GM23338 (cell line): Measurements from ENCODE around the gene PRSS57. TPM values are rescaled to one million over a fixed set of nuclear protein-coding genes. Genes with fewer than 3 reads are reported as not detected.

Source experiments
- ATAC-seq: fragments of 200-7000 bp; cut with Tn5 transposase; 3 replicates; pipeline ENCODE4 v1.9.1; 2020
- DNase-seq: peaks from one replicate; pipeline ENCODE4 v3.0.0-alpha.2; 2015; ENCODE audit warnings: low spot score
- H2AFZ ChIP-seq: fragments of 200-600 bp; sonication (generic); 2 replicates; pipeline ENCODE4 v1.8.0; 2016; ENCODE audit warnings: antibody characterized with exemption, mild to moderate bottlenecking, moderate library complexity
- H3F3A ChIP-seq: fragments of 200-600 bp; sonication (generic); replicated peaks from 2 replicates; pipeline ENCODE4 v1.8.0; 2017; ENCODE audit warnings: antibody characterized with exemption, mixed run types, low read depth
- H3K27ac ChIP-seq: fragments of 200-600 bp; sonication (generic); 2 replicates; pipeline ENCODE4 v1.6.1; 2016; ENCODE audit warnings: low read depth
- H3K27me3 ChIP-seq: fragments of 200-600 bp; sonication (generic); 2 replicates; pipeline ENCODE4 v1.8.0; 2016; ENCODE audit warnings: mild to moderate bottlenecking, mixed run types, moderate library complexity; ENCODE audit not compliant: insufficient read depth
- H3K36me3 ChIP-seq: fragments of 200-600 bp; sonication (generic); 2 replicates; pipeline ENCODE4 v1.8.0; 2016; ENCODE audit warnings: mild to moderate bottlenecking; ENCODE audit not compliant: insufficient read depth
- H3K4me1 ChIP-seq: fragments of 200-600 bp; sonication (generic); 2 replicates; pipeline ENCODE4 v1.8.0; 2016; ENCODE audit warnings: mild to moderate bottlenecking, moderate library complexity; ENCODE audit not compliant: insufficient read depth
- H3K4me2 ChIP-seq: fragments of 200-600 bp; sonication (generic); 2 replicates; pipeline ENCODE4 v1.7.1; 2017; ENCODE audit warnings: mixed run types
- H3K4me3 ChIP-seq: fragments of 200-600 bp; sonication (generic); 2 replicates; pipeline ENCODE4 v1.6.1; 2016; ENCODE audit warnings: mixed run types
- H3K79me2 ChIP-seq: fragments of 200-600 bp; sonication (generic); replicated peaks from 2 replicates; pipeline ENCODE4 v1.8.0; 2017; ENCODE audit warnings: mild to moderate bottlenecking; ENCODE audit not compliant: insufficient read depth
- H3K9me2 ChIP-seq: fragments of 200-600 bp; sonication (generic); 2 replicates; pipeline ENCODE4 v1.8.0; 2017; ENCODE audit not compliant: insufficient read depth
- H4K20me1 ChIP-seq: fragments of 200-600 bp; sonication (generic); replicated peaks from 2 replicates; pipeline ENCODE4 v1.8.0; 2017; ENCODE audit warnings: mild to moderate bottlenecking; ENCODE audit not compliant: insufficient read depth
- H3K27ac Mint-ChIP-seq: 2 replicates; pipeline ENCODE4 v1.8.0; 2020; ENCODE audit warnings: inconsistent platforms, mild to moderate bottlenecking, moderate library complexity, mixed read lengths
- H3K27me3 Mint-ChIP-seq: 3 replicates; pipeline ENCODE4 v1.8.0; 2022; ENCODE audit warnings: low read depth, mild to moderate bottlenecking, moderate library complexity, mixed read lengths, inconsistent platforms; ENCODE audit not compliant: insufficient read depth, poor library complexity
- H3K36me3 Mint-ChIP-seq: 3 replicates; pipeline ENCODE4 v1.8.0; 2021; ENCODE audit warnings: low read depth, mild to moderate bottlenecking, inconsistent platforms, moderate library complexity, mixed read lengths
- H3K4me1 Mint-ChIP-seq: 3 replicates; pipeline ENCODE4 v1.8.0; 2020; ENCODE audit warnings: mild to moderate bottlenecking, inconsistent platforms, mixed read lengths
- H3K4me3 Mint-ChIP-seq: 3 replicates; pipeline ENCODE4 v1.8.0; 2021; ENCODE audit warnings: moderate library complexity, mild to moderate bottlenecking, inconsistent platforms, mixed read lengths
- H3K9me3 Mint-ChIP-seq: 3 replicates; pipeline ENCODE4 v1.8.0; 2020; ENCODE audit warnings: moderate library complexity, mild to moderate bottlenecking, inconsistent platforms, mixed read lengths
- CREB1 ChIP-seq: fragments of 250-450 bp; sonication (Bioruptor Pico); IDR thresholded peaks from 2 replicates; pipeline ENCODE4 v1.5.0; 2020; ENCODE audit warnings: low read depth, mild to moderate bottlenecking, moderate library complexity
- EZH2 ChIP-seq: fragments of 200-600 bp; sonication (generic); IDR thresholded peaks from one replicate; pipeline ENCODE4 v1.8.0; 2017; ENCODE audit warnings: antibody characterized with exemption, mild to moderate bottlenecking, low read depth; ENCODE audit not compliant: unreplicated experiment
- JUNB ChIP-seq: IDR thresholded peaks from one replicate; pipeline ENCODE4 v1.6.1; 2016; ENCODE audit warnings: antibody characterized with exemption; ENCODE audit not compliant: unreplicated experiment
- NANOG ChIP-seq: IDR thresholded peaks from 2 replicates; pipeline ENCODE4 v1.6.1; 2016; ENCODE audit warnings: antibody characterized with exemption, borderline replicate concordance
- POLR2AphosphoS5 ChIP-seq: IDR thresholded peaks from 2 replicates; pipeline ENCODE4 v1.6.1; 2016; ENCODE audit warnings: antibody characterized with exemption, low read depth
- STAT1 ChIP-seq: IDR thresholded peaks from one replicate; pipeline ENCODE4 v1.6.1; 2016; ENCODE audit warnings: antibody characterized with exemption; ENCODE audit not compliant: unreplicated experiment
- ZNF114 ChIP-seq: fragments of 250-450 bp; sonication (Bioruptor Pico); IDR thresholded peaks from 2 replicates; pipeline ENCODE4 v1.5.0; 2020; ENCODE audit warnings: mild to moderate bottlenecking, moderate library complexity
- polyA plus RNA-seq: library from polyadenylated mRNA; unstranded; fragments of >200 nt; fragmentation: Nextera tagmentation; extraction: Ambion mirVana; gene quantifications from 2 replicates; pipeline ENCODE4 v1.2.1, GENCODE V29; 2016
- total RNA-seq: library from RNA; depleted of rRNA; stranded (reverse); fragments of >200 nt; shearing (Covaris generic); gene quantifications from 2 replicates; pipeline ENCODE4 v1.2.3, GENCODE V29; 2014
- TF ChIP-seq, protein P1 (sequence below): IDR thresholded peaks from 2 replicates; pipeline ENCODE4 v1.6.1; 2016; ENCODE audit warnings: antibody characterized with exemption
- TF ChIP-seq, protein P2 (sequence below): IDR thresholded peaks from one replicate; pipeline ENCODE4 v1.6.1; 2018; ENCODE audit warnings: antibody characterized with exemption; ENCODE audit not compliant: unreplicated experiment

The PRSS57 gene
- total and polyA plus RNA-seq, 2 experiments from 2014 or later = 0.34 TPM; not detected in 1

DNA sequence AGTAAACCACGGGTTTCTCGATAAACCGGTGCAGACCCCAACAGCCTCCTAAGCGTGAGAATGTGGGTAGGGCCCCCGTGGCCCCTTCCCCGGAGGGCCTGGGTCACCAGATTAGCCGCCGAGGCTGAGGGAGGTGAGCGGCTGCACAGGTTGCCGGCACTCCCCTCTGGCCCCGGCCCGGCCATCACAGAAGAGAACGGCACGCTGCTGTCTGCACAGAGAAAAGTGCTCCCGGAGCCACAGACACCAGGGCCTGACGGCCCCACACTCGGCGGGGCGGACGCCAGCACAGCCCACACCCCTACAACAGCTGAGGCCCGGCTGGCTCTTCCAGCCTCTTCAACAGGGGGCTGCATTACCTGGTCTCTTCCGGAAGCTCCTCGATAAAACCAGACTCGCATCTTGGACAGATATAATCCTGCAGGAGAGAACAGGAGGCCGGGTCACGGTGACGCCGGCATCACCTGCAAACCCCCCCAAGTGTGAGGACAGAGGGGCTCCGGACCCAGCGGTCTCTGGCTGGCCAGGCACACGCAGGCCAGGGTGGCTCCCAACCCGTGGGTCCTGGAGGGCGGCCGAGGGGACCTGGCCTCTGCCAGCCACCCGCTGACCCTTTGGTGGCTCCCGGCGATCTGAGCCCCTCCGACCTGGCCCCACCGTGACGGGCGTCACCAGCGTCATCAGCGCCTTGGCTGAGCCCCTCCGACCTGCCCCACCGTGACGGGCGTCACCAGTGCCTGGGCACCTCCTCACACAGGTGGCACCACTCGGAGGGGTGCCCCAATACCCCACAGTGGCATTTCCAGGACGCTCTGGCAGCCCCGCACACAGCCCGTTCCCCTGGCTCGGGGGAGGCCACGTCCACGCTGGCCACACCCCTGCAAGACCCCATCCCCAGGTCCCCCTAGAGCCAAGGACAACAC lies 42.5 kb downstream of the PRSS57 start:
- peaks cover 25% of the 10 kb centered on the region for H3K36me3 Mint-ChIP-seq
- Histone ChIP-seq H3K79me2 (peaks cover 56% of the 10 kb centered on the region), H4K20me1 (peaks cover 20% of the 10 kb centered on the region), H3F3A (peaks cover 3% of the 10 kb centered on the region; the same call in 1 of the 2 replicates), H3K4me1 (no peaks in the 10 kb centered on the region), H3K27me3 (no peaks in the 10 kb centered on the region), H3K4me3 (no peak overlapping the region), H2AFZ (no peak overlapping the region), H3K27ac (no peak overlapping the region), H3K4me2 (no peak overlapping the region), H3K36me3 (no peaks in the 10 kb centered on the region), H3K9me2 (no peaks in the 10 kb centered on the region)
- H3K4me3 Mint-ChIP-seq = no peak overlapping the region
- peaks cover 8% of the 10 kb centered on the region for H3K27me3 Mint-ChIP-seq
- no peak overlapping the region for H3K27ac Mint-ChIP-seq
- H3K9me3 Mint-ChIP-seq = no peaks in the 10 kb centered on the region
- no peak for DNase-seq
- H3K4me1 Mint-ChIP-seq = no peaks in the 10 kb centered on the region; the same call in 2 of the 3 replicates
- ATAC-seq = no peak
- TF ChIP-seq JUNB = no peak

DNA sequence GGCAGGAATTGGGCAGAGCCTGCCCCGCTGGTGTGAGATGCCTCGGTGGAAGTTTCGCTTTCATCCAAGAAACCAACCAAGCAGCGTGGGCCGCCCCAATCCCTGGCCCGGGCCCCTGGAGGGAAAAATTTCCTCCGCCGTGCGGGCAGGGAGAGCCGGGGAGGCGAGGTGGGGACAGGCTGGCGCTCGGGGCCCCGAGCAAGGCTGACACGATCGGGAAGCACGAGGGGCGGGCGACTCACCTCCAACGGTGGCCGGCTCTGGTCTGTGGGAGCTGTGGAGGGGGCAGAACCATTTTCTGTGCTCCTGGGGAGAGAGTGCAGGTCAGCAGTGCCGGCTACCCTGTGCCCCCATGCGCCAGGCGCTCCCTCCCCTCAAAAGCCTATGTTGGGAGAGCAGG lies 43.3 kb downstream of the PRSS57 start:
- H3F3A ChIP-seq = peaks cover 3% of the 10 kb centered on the region; the same call in 1 of the 2 replicates
- 0 out of 2 replicates have a peak overlapping the region, but pooled peaks have one; percentile 32 for H3K27ac ChIP-seq
- Mint-ChIP-seq H3K27me3 (peaks cover 8% of the 10 kb centered on the region), H3K27ac (no peak overlapping the region), H3K36me3 (peaks cover 28% of the 10 kb centered on the region), H3K4me3 (no peak overlapping the region), H3K4me1 (no peaks in the 10 kb centered on the region; the same call in 2 of the 3 replicates), H3K9me3 (no peaks in the 10 kb centered on the region)
- no peaks in the 10 kb centered on the region for H3K4me1 ChIP-seq
- no peak overlapping the region for H2AFZ ChIP-seq
- ATAC-seq (no peak), DNase-seq (no peak)
- H3K36me3 ChIP-seq = 0 out of 2 replicates have a peak, but pooled peaks cover 3% of the 10 kb centered on the region
- no peaks in the 10 kb centered on the region for H3K27me3 ChIP-seq
- no peak overlapping the region for H3K4me3 ChIP-seq
- H3K4me2 ChIP-seq = no peak overlapping the region
- H3K9me2 ChIP-seq = no peaks in the 10 kb centered on the region
- TF ChIP-seq, protein P1, sequence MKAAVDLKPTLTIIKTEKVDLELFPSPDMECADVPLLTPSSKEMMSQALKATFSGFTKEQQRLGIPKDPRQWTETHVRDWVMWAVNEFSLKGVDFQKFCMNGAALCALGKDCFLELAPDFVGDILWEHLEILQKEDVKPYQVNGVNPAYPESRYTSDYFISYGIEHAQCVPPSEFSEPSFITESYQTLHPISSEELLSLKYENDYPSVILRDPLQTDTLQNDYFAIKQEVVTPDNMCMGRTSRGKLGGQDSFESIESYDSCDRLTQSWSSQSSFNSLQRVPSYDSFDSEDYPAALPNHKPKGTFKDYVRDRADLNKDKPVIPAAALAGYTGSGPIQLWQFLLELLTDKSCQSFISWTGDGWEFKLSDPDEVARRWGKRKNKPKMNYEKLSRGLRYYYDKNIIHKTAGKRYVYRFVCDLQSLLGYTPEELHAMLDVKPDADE = no peak
- no peak for TF ChIP-seq CREB1
- H3K79me2 ChIP-seq = peaks cover 49% of the 10 kb centered on the region
- H4K20me1 ChIP-seq = peaks cover 20% of the 10 kb centered on the region

DNA sequence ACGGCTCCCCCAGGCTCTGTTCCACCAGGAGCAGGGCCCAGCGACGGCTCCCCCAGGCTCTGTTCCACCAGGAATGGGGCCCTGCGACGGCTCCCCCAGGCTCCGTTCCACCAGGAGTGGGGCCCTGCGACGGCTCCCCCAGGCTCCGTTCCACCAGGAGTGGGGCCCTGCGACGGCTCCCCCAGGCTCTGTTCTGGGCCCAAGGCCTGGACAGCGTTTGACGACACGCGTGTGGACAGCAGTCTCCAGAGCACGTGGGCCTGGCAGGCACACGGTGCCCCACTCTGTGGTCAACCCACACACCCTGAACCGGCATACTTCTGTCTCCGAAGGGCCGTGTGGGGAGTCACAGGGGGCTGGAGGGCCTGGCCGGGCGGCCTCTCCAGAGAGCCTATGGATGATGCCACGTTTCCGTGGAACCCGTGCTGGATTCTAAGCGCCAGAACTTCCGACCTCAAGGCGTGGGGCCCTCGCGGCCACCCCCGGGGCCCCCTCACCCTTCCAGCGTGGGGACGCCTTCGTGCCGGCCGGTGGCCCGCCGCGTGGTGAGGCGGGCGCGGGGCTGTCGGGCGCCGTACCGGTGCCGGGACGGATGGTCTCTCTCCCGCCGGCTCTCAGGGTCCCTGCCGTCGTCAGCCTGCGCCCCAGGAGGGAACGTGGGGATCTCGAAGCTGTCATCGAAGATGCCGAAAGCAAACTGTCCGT lies 44.0 kb downstream of the PRSS57 start:
- Mint-ChIP-seq H3K27me3 (peaks cover 7% of the 10 kb centered on the region), H3K4me3 (no peak overlapping the region), H3K36me3 (peaks cover 29% of the 10 kb centered on the region), H3K4me1 (no peaks in the 10 kb centered on the region; the same call in 2 of the 3 replicates), H3K9me3 (no peaks in the 10 kb centered on the region), H3K27ac (no peak overlapping the region)
- H3K79me2 ChIP-seq = peaks cover 41% of the 10 kb centered on the region
- no peaks in the 10 kb centered on the region for H3K27me3 ChIP-seq
- no peaks in the 10 kb centered on the region for H3K9me2 ChIP-seq
- H4K20me1 ChIP-seq = peaks cover 18% of the 10 kb centered on the region
- no peak overlapping the region for H2AFZ ChIP-seq
- no peak overlapping the region for H3K4me3 ChIP-seq
- DNase-seq (no peak), ATAC-seq (no peak)
- 0 out of 2 replicates have a peak, but pooled peaks cover 5% of the 10 kb centered on the region for H3K36me3 ChIP-seq
- H3K27ac ChIP-seq = no peak overlapping the region
- H3K4me2 ChIP-seq = no peak overlapping the region
- peaks cover 3% of the 10 kb centered on the region; the same call in 1 of the 2 replicates for H3F3A ChIP-seq
- no peaks in the 10 kb centered on the region for H3K4me1 ChIP-seq
- TF ChIP-seq ZNF114 (CRISPR knock-in tag) = no peak
- TF ChIP-seq STAT1 = no peak
- no peak for TF ChIP-seq EZH2
- TF ChIP-seq, protein P2, sequence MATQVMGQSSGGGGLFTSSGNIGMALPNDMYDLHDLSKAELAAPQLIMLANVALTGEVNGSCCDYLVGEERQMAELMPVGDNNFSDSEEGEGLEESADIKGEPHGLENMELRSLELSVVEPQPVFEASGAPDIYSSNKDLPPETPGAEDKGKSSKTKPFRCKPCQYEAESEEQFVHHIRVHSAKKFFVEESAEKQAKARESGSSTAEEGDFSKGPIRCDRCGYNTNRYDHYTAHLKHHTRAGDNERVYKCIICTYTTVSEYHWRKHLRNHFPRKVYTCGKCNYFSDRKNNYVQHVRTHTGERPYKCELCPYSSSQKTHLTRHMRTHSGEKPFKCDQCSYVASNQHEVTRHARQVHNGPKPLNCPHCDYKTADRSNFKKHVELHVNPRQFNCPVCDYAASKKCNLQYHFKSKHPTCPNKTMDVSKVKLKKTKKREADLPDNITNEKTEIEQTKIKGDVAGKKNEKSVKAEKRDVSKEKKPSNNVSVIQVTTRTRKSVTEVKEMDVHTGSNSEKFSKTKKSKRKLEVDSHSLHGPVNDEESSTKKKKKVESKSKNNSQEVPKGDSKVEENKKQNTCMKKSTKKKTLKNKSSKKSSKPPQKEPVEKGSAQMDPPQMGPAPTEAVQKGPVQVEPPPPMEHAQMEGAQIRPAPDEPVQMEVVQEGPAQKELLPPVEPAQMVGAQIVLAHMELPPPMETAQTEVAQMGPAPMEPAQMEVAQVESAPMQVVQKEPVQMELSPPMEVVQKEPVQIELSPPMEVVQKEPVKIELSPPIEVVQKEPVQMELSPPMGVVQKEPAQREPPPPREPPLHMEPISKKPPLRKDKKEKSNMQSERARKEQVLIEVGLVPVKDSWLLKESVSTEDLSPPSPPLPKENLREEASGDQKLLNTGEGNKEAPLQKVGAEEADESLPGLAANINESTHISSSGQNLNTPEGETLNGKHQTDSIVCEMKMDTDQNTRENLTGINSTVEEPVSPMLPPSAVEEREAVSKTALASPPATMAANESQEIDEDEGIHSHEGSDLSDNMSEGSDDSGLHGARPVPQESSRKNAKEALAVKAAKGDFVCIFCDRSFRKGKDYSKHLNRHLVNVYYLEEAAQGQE = no peak
- no peak for TF ChIP-seq POLR2AphosphoS5
- TF ChIP-seq NANOG = no peak
- TF ChIP-seq JUNB = no peak
